Esophagus muscularis mucosa (tissue), 3 donors: ENCODE data around the gene ATP2B2.

Source experiments
- POLR2A ChIP-seq: fragments of 450-650 bp; IDR thresholded peaks from one replicate; pipeline ENCODE4 v1.6.1; 2017; ENCODE audit warnings: antibody characterized with exemption, moderate library complexity, mild to moderate bottlenecking, low read depth
- TF ChIP-seq, protein P1 (sequence below), 3 experiments: fragments of 200-600 bp in 2 of 3; fragments of 450-650 bp in 1 of 3; sonication (generic) in 2 of 3; IDR thresholded peaks; one replicate each; pipeline ENCODE4 v1.5.1; 2017 to 2019; ENCODE audit warnings: antibody characterized with exemption in 3 of 3, mild to moderate bottlenecking in 2 of 3, moderate library complexity in 1 of 3

DNA sequence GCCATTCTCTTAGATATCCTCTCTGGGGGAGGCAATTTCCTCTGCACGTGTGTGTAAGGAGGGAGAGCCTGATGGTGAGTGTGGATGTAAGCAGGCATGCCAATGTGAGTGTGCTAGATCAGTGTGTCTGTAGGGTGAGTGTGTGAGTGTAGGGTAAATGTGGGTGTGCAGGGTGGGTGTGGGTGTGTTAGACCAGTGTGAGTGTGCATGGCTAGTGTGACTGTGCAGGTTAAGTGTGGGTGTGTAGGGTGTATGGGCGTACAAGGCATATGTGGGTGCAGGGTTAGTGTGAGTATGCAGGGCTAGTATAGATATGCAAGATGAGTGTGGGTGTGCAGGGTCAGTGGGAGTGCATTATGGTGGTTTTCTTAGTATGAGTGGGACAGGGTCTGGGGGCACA lies 48.4 kb downstream of the ATP2B2 start:
- TF ChIP-seq, protein P1, sequence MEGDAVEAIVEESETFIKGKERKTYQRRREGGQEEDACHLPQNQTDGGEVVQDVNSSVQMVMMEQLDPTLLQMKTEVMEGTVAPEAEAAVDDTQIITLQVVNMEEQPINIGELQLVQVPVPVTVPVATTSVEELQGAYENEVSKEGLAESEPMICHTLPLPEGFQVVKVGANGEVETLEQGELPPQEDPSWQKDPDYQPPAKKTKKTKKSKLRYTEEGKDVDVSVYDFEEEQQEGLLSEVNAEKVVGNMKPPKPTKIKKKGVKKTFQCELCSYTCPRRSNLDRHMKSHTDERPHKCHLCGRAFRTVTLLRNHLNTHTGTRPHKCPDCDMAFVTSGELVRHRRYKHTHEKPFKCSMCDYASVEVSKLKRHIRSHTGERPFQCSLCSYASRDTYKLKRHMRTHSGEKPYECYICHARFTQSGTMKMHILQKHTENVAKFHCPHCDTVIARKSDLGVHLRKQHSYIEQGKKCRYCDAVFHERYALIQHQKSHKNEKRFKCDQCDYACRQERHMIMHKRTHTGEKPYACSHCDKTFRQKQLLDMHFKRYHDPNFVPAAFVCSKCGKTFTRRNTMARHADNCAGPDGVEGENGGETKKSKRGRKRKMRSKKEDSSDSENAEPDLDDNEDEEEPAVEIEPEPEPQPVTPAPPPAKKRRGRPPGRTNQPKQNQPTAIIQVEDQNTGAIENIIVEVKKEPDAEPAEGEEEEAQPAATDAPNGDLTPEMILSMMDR (IDR thresholded peaks at IDR 0.05) = no peak
- TF ChIP-seq POLR2A = no peak
